HG03060 (cell line): ENCODE measurements around the gene HS1BP3.
A peak's percentile ranks its signal among the peaks of the same experiment; 100 is the strongest.

Experiments used
- ATAC-seq: cut with Tn5 transposase; IDR thresholded peaks from one replicate; pipeline ENCODE4 v1.9.1; 2021; ENCODE audit warnings: low read depth, moderate number of reproducible peaks; ENCODE audit not compliant: unreplicated experiment

HS1BP3 gene

DNA sequence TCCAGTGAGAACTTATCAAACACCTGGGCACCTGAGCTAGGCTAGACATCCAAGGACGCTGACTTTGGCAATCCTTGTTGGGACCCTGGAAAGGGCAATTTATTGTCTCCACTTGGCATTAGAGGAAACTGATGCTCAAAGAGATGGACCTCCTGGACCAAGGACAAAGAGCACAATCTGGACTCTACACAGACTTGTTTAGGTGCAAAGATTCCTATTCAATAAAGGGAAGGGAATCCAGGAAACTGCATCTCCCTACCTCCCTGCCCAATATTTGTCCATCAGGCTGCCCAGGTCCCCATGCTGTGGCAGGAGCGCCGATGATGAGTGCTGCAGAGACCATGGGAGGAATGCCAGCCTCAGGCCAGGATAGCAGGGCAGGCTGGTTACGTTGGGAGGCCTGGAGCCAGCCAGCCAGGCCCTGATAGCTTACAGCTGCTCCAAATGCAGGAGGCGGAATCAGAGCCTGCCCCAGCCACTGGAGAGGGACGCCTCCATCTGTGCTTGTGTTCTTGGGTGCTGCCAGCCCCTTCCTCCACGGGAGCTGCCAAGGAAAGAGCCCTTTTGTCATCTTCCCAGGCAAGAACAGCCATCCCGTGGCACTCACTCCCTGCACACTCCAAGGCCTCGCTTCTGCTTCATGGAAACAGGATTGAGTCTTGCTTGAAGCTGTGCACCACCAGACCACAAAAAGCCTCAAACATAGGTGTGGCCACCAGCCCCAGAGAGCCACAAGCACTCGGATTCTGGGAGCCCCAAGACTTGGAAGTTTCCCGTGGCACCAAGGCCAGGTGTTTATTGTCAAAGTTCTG lies 60.0 kb downstream of the HS1BP3 start:
- no peak for ATAC-seq

DNA sequence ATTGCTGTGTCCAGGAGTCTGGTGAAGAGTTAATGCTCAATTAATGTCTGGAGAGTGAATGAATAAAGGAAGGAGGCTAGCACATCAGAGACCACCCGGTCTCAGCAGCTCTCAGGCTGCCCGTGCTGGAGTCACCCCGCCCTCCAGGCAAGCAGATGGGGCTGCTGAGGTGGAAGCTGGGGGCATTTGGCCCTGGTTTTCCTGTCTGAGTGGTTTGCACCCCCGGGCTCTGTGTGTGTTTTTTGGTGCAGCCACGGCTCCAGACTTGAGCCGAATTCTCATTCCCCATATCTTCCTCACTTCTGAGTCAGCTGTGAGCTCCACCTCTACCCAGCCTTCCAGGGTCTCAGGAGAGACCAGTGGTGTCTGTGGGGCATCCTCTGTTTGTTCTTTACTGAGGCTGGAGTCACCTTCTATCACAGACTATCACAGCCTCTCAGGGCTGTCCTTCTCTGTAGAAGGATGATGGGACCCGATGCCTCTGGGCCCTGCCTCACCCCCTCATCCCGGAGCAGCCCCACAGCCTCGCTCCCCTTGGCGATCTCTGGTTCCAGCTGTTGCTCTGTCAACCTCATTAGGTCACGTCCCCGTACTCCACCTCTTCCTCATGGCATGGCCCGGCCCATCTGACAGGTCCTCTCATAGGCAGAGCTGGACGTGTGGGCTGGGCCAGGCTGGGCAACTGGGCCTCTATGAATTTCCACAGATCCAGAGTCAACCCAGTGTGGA lies 60.8 kb downstream of the HS1BP3 start:
- no peak for ATAC-seq

DNA sequence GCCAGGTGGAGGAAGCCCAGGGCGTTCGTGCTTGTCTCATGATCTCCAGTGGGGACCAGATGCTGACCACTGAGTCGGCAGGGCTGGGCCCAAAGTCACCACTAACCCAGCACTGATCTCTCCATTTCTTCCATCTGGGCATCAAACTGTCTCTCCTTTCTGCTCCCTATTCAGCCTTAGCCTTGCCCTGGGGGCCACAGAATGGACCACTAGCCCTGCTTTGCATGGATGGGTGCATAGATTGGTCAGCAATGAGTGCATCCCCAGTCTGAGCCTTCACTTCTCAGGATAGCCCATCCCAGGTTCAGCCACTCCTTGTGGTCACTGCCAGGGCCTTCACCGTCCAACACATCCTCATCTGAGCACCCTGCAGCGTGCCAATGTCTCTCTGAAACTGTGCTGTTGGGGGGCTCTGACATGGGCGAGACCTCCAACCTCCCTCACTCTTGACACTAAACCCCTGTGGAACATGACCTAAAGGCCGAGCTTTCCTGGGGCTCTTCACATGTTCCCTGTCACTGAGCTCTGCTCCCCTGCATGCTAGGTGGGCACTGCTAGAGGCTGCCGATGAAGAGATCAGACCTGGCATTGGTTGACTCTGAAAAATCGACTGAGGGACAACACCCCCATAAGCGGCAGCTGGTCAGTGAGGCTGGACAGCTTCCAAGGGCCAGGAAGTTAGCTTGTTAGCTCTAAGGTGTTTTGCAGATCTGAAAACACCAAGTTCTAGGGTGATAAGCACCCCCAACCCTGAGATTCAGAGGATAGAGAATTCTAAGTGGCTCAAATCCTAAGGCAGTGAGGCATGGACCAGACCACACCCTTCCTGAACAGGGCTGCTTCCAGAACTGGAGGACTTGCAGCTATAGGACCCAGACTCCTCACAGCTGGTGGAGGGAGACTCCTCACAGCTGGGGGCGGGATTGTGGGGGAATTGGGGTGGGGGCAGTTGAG lies 61.7 kb downstream of the HS1BP3 start:
- no peak for ATAC-seq

DNA sequence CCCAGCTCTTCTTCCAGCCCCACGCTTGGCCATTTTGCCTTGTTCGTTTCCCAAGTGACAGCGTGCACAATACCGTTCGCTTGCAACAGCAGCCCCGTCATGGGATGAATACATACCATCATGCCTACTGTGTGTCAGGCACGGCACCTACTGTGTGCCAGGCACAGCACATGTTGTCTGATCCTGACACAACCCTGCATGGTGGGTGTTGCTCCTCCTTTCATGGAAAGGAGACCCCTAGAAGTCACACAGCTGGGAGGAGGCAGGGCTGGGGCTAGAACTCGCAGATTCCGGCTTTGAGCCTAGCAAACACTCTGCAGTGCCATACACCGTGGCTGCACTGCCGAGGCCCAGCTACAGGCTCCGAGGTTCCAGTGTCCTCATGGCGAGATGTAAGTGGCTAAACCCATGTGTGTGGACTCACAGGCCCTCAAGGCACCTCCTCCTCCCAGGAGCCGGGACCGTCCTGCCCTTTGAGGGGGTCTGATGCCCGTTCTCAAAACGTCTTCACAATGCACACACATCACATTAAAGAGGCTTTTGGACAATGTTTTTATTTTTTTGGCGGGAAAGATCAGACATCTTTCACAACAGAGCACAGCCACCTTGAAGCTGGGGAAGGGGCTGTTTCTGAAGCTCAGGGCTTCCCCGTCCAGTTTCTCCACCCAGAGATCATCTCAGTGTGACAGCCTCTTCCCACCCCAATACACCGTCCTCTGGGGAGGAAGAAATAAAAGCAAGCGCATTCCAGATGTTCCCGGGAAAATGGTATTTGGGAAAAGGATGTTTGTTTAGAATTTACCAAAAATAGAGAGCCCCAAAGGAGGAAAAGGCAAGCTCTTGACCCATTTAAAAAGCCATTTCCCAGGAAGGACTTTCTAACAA lies 64.9 kb downstream of the HS1BP3 start:
- ATAC-seq: no peak

DNA sequence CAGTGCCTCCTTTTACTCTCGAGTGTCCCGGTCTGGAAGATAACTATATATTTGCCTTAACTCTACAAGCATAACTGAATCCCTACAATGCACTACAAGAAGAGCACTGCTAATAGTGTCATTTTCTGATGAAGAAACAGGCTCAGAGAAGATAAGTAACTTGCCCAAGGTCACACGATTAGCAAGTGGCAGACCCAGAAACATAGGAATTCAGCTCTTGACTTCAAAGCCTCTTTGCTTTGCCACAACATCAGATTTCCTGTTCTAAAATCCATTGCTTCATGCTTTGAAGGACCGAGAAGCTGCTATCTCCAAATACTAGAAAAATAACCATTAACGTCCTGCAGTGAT lies 65.6 kb downstream of the HS1BP3 start:
- no peak for ATAC-seq

DNA sequence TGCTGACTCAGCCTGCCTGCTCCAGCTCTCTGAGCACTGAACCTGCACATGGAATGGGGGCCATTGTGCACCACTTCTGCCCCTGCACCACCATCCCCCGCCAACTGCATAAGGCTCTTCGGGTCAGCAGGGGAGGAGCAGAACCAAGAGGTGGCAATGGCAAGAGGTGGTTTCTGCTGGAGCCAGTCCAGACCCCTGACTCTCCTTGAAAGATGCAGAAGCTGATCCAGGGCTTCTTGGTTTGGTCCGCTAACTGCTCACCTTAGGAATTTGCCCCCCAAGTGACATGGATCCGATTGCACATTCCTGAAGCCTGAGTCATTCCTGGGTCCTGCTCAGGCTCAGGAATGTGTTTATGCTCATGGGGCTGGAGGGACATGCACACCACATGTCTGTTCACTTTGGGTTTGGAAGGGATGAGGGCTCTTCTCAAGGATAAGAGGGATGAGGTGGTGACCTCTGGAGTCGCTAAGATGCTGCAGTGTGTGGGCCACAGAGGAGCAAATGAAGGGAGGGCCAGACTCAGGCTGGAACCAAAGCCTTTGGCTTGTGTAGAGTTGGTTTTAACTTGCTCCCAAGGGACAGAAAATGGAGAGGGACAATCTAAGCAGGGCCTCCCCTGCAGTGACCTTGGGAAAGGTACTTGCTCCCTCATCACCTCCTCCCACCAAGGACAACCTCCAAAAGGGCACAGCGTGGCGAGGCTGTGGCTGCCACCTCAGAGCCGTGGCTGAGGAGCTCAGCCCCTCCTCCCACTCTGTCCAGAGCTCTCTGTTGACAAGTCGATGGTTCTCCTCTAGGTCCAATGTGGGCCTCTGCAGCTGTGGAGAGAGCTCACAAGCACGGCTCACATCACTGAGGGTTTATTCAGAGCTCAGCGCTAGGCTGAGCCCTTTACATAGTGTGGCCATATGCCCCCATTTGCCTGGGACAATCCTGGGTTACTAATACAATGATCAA lies 66.2 kb downstream of the HS1BP3 start:
- ATAC-seq: no peak

DNA sequence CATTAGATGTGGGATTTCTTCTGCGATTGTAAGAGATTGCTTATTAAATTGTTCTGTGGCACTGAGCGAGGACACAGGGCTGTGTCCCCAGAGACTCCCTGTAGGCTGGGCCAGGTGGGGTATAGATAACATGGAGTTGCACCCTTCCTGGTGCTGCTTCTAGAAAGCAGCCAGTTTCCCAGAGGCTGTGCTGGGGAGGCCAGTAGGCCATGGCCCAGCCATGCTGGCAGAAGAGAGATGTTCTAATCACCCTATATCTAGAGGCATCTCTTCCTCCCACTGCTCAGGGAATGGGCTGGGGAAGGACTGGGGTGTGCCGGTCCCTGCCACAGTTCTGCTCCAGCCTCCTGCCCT lies 66.9 kb downstream of the HS1BP3 start:
- no peak for ATAC-seq

DNA sequence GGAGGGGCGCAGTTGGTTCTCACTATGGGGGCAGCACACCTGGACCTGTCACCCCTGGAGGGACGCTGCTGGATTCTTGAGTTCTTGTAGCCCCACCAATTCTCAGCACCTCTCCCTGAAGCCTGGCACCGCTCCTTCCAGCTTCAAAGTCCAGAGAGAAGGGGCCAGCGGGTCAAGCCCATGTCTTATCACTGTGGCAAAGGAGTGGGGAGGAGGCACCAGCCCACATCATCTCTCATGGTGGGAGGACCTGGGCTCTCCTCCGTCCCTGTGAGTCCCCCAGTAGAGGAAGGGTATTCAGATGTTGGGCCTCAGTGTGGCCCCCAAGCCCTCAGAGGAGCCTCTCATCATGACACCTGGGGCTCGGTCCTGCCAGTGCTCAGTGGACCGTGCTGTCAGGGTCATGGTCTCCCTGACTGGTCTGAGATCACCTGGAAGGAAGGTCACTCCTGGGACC lies 67.4 kb downstream of the HS1BP3 start:
- no peak for ATAC-seq

DNA sequence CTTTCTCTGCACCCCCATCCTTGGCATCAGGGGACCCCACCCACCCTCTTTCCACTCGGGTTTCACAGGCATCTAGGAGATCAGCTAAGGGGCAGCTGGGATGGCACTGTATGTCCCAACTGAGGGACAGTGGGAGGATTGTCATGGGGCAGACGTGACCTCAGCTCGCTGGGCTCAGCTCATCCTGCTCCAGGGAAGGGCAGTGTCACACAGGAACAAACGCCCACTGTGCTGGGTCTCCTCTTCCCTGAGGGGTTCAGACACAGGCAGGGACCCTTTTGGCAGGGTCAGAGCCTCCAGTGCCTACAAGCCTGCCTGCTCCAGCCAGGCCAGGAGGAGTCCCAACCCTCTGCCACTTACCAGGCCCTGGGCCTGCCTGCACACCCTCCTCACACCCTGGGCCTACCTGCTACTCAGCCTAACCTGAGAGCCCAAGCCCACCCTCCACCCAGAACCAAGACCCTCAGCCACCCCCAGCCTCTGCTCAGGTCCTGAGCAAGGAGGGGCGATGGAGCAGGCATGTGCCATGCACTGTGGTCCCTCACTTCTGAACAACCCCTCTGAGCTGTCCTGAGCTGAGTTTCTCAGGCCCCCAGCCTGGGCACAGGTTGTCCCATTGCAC lies 68.2 kb downstream of the HS1BP3 start:
- no peak for ATAC-seq

DNA sequence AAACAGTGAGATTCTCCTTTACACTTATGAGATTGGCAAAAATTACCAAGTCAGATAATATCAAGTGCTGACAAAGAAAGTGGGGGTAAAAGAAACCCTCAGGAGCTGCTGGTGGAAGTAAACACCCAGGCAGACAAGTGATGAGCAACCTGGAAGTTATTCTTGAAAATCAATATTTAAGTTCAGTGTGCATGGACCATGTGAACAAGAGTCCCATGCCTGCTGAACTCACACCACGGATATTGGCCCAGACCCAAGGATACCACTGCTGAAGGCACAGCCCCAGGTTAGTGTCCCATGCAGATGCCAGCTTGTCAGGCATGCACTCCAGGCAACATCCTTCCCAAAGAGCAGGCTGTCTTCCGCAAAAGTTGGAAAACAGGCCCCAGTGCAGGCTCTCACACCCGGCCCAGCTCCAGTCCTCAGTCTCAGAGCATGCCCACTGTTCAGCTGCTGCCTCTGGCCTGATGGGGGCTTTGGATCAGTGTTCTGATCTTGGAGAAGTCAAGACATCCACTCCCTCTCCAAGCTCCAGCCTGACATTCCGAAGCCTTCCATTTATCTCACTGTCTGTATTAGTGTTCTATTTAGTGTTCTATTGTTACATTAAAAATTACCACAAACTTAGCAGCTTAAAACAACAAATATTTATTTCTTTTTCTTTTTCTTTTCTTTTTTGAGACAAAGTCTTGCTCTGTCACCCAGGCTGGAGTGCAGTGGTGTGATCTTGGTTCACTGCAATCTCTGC lies 70.0 kb downstream of the HS1BP3 start:
- no peak for ATAC-seq

DNA sequence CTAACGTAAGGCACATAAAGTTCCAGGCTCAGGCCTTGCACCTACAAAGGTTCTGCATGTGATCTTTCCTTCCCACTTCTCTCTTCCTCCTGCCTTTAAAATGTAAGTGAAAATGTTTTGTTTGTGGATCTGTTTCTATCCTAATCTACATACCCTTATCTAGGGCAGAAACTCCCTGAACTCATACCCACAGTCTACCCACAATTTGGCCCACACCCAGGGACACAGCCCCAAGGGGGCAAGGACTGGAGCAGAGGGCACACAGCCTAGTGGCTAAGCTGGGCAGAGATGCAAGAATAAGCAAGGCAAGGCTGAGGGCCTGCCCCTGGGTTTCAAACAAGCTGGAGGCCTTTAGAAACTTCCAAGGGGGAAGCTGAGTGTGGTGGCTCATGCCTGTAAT lies 71.0 kb downstream of the HS1BP3 start:
- ATAC-seq: no peak

DNA sequence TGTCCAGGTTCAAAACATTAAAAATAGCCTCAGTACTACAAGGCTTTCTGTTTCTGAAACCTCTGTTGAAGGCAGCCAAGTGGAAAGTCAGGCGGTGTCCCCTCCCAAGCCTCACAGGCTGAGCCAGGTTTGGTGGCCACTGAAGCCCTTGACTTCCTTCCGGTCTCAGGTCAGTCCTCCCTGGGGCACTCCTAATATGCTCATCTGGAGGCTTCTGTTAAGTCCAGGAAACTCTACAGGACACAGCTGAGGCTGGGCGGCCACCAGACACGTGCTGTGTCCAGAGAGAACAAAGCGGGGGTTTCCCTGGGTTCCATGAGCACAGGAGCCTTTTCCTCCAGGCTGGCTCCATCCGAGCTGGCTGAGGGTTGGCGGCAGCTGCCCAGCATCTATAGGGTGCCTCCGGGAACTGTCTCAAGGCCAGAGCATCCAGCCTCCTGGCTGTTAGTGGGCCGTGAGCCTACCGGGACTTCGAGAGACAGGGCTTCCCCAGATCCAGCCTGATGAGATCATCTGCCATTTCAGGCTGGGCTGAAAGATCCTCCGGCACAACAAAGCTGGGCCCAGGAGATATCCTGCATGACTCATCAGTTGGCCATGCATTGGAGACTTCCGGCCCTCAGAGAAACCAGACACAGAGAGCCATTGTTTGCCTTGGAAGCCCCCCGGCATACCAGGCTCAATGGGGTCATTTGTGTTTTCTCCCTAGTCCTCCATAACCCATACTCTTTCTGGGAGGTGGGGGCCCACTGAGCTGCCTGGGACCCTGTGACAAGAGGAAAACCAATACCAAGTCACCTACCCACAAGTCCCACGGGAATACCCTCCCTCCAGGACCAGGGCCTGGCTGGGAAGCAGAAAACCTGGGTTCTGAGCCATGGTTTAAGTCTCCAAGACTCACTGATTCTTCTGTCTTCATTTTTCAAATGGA lies 71.7 kb downstream of the HS1BP3 start:
- ATAC-seq: peak; percentile 42

DNA sequence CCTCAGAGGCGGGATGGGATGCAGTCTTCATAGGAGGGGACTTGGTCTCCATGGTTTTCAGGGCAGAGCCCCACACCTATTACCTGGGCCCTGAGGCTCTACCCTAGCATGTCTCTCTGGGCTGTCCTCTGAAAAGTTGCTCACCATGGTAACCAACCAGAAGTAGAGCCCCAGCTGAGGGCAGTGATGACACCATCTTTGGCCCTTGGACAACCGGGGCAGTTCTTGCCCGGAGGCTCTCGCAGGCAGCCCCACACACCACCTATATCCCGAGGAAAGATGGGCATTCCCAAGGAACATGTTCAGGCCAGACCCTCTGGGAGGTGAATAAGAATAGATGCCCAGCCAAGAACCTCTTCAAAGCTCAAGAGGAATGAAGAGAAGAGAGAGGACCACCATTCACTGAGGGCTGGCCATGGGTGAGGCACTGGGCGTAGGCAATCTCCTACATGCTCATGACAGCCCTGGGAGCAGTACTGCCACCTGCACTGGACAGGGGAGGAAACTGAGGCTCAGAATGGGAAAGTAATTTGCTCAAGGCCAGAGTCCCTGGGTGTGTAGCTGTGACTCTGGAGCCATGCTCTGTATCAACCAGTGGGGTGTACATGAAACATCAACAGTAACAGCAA lies 72.5 kb downstream of the HS1BP3 start:
- ATAC-seq: no peak

DNA sequence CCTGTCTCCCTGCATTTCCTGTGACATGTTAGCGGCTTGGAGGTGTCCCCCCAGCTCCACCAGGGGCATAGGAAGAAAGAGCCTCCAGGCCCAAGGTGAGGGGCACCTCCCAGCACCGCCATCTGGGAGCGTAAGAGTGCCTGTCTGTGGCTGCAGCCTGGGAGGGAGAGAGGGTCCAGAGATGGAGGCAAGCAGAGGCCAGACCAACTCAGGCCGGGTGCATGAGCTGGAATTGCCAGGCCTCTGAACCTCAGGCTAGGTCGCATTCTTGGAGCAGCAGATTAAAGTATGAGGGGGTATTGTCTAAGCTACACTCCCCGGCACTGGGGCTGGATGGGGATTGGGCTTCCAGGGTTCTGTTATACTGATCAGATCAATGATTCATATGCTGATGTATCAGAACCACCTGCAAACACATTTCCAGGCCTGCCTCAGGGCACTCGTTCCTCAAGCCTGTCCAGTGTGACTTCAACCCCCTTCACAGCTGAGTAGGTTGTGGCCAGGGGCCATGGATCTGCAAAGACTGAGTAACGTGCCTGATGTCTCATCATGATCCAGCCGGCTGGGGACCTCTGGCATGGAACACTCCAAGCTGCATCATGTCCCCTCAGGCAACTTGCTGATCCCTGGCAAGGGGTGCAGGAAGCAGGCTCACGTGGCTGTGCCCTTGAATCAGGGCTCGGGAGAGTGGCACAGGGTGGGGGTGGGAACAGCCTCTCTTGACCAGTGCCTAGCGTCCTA lies 73.2 kb downstream of the HS1BP3 start:
- no peak for ATAC-seq

DNA sequence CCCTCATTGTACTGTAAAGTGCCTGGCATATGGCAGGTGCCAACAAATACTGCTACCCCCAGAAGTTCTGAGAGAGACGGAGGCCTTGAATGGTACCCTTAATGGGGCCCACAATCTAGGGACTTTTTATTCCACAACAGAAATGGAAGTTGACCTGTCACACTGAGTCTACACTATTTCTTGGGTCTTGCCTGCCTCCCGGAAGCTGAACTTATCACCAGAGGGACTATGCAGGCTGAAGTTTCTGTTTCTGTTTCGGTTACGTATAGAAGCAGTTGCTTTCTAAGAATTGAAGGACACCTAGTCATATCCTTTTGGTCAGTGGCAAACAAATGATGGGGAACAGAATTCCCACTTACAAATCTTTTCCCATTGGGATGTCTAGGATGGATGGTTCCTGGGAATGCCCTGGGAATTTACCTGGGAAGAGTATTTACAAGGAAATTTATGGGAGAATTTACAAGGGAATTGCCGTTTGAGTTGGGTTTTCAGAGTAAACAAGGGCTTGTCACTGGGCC lies 74.2 kb downstream of the HS1BP3 start:
- peak; percentile 72 for ATAC-seq
